ENCODE measurements around the gene GLRX5. TPM values are rescaled to one million over a fixed set of nuclear protein-coding genes. Genes with fewer than 3 reads are reported as not detected.

Gene GLRX5
- total RNA-seq, 1 donor from 2014 or later, result 99.9 TPM

DNA sequence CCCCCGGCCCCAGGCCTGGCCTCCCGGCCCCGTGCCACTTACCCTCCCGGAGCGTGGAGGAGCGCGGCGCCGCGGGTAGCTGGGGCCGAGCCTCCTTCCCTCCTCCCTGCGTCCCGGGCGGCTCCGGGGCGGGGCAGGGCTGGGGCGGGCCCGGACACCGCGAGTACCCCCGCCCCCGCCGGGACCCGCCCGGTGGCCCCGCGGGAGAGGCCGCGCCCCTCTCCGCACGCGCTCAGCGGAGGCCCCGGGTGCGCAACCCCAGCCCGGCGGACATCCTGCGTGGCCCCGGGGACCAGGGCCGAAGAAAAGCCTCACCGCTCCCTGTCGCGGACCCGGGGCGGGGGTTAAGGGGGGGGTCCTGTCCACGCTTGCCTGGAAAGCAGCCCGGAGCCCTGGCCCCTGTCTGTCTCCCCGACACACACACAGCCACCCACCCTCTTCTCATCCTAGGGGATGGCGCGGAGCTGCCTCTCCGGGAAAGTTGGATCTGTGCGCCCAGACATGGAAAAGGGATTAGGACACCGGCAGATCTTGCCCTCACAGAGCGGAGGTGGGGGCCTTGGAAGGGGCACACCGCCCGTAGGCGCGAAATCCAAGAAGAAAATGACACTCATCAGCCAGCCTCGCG lies 18.2 kb upstream of the GLRX5 start, which contains the start of gene SYNE3:
Gene SYNE3 (minus strand): TSS at position 97 of the 628 bp plus-strand sequence. CDS start 40,829 bp downstream, outside the sequence.
- Histone ChIP-seq H3K79me2 (ENCODE audit: low read depth) (no peaks in the 10 kb centered on the region), H3F3A (ENCODE audit: low read depth) (peaks cover 21% of the 10 kb centered on the region), H2AFZ (replicated peaks) (peak within 1 kb of the TSS; percentile 55), H3K4me2 (peak within 1 kb of the TSS; percentile 100), H3K9me3 (ENCODE audit: low read depth) (no peaks in the 10 kb centered on the region), H3K4me3 (peak within 1 kb of the TSS; percentile 59), H3K27me3 (peaks cover 70% of the 10 kb centered on the region), H3K4me1 (peaks cover 21% of the 10 kb centered on the region), H3K27ac (no peak within 1 kb of the TSS), H3K9ac (no peak within 1 kb of the TSS), H3K36me3 (no peaks in the 10 kb centered on the region), H4K20me1 (ENCODE audit: low read depth) (peaks cover 12% of the 10 kb centered on the region)
- Mint-ChIP-seq H3K4me1 (peaks cover 17% of the 10 kb centered on the region), H3K4me3 (peak within 1 kb of the TSS; percentile 82), H3K9me3 (no peaks in the 10 kb centered on the region), H3K36me3 (no peaks in the 10 kb centered on the region), H3K27ac (no peak within 1 kb of the TSS), H3K27me3 (ENCODE audit: insufficient read depth, low read depth) (peaks cover 16% of the 10 kb centered on the region)
- TF ChIP-seq, protein P1, sequence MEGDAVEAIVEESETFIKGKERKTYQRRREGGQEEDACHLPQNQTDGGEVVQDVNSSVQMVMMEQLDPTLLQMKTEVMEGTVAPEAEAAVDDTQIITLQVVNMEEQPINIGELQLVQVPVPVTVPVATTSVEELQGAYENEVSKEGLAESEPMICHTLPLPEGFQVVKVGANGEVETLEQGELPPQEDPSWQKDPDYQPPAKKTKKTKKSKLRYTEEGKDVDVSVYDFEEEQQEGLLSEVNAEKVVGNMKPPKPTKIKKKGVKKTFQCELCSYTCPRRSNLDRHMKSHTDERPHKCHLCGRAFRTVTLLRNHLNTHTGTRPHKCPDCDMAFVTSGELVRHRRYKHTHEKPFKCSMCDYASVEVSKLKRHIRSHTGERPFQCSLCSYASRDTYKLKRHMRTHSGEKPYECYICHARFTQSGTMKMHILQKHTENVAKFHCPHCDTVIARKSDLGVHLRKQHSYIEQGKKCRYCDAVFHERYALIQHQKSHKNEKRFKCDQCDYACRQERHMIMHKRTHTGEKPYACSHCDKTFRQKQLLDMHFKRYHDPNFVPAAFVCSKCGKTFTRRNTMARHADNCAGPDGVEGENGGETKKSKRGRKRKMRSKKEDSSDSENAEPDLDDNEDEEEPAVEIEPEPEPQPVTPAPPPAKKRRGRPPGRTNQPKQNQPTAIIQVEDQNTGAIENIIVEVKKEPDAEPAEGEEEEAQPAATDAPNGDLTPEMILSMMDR (IDR thresholded peaks at IDR 0.05), result no peak
- TF ChIP-seq EZH2 (IDR thresholded peaks at IDR 0.05), result peak; percentile 41
- DNase-seq (ENCODE audit: low spot score), result peak; percentile 66

DNA sequence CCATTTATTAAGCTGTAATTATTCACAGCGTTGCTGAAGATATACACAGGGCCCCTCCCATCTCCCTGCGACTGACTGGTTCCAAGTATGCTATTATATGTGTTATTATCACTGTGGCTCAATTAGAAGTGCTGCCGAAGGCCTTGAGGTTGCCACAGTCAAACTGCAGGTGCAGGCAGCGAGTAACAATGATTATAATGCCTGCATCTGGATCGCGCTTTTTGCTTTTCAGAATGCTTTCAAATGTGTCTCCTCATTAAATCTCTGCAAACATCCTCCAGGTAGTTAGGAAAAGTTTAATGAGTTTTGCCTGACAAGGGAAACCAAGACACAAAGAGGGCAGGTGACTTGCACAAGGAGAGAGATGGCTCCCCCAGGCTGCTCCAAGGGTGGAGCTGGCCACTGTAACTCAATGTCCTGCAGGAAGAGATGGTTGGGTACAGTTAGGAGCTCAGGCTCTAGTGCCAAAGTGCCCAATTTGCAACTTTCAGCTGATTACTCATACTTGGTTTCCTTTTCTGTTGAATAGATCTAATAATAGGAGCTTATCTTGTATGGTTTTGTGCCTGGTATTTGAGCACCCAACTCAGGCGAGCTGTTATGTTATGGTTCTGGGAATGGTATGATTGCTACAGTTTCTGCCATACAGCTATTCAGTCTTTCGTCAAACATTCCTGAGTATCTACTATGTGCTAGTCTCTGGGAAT lies 16.7 kb upstream of the GLRX5 start:
- Mint-ChIP-seq H3K4me3 (no peak overlapping the region), H3K4me1 (peaks cover 17% of the 10 kb centered on the region), H3K36me3 (no peaks in the 10 kb centered on the region), H3K27me3 (ENCODE audit: insufficient read depth, low read depth) (peaks cover 16% of the 10 kb centered on the region), H3K9me3 (no peaks in the 10 kb centered on the region), H3K27ac (no peak overlapping the region)
- peaks cover 12% of the 10 kb centered on the region for H4K20me1 ChIP-seq (ENCODE audit: low read depth)
- no peak overlapping the region for H3K9ac ChIP-seq
- no peak overlapping the region for H3K4me2 ChIP-seq
- no peak overlapping the region for H3K4me3 ChIP-seq
- no peak overlapping the region for H3K27ac ChIP-seq
- no peaks in the 10 kb centered on the region for H3K79me2 ChIP-seq (ENCODE audit: low read depth)
- H3K36me3 ChIP-seq, result no peaks in the 10 kb centered on the region
- H3K4me1 ChIP-seq, result peaks cover 21% of the 10 kb centered on the region
- H2AFZ ChIP-seq (replicated peaks), result no peak overlapping the region
- peaks cover 70% of the 10 kb centered on the region for H3K27me3 ChIP-seq
- DNase-seq (ENCODE audit: low spot score), result no peak
- peaks cover 21% of the 10 kb centered on the region for H3F3A ChIP-seq (ENCODE audit: low read depth)
- TF ChIP-seq, protein P1 (IDR thresholded peaks at IDR 0.05), result no peak
- TF ChIP-seq EZH2phosphoT487 (IDR thresholded peaks at IDR 0.05) (no peak), EZH2 (IDR thresholded peaks at IDR 0.05) (no peak)
- H3K9me3 ChIP-seq (ENCODE audit: low read depth), result no peaks in the 10 kb centered on the region

DNA sequence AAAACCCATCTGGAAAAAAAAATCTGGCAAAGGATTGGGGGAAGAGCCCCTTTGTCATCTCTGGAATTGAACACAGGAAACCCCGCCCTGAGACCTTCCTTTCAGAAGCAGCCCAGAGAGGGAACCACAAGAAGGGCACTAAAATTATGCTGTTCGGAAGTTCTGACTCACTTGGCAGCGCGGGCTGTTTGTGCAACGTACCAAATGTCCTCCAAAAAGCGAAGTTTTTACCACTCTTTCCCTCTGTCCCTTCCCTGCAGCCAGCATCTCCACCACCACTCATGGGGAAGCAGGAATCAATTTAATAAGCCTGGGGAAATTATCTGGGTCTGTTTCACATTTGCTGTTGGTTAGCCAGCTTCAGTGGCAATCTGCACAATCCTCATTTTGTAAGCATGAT lies 15.2 kb upstream of the GLRX5 start:
- Mint-ChIP-seq H3K27me3 (ENCODE audit: insufficient read depth, low read depth) (peaks cover 16% of the 10 kb centered on the region), H3K4me1 (peaks cover 17% of the 10 kb centered on the region), H3K36me3 (no peaks in the 10 kb centered on the region), H3K27ac (no peak overlapping the region), H3K9me3 (no peaks in the 10 kb centered on the region), H3K4me3 (no peak overlapping the region)
- Histone ChIP-seq H2AFZ (replicated peaks) (no peak overlapping the region), H3K27me3 (peaks cover 59% of the 10 kb centered on the region), H3F3A (ENCODE audit: low read depth) (peaks cover 20% of the 10 kb centered on the region), H3K4me3 (no peak overlapping the region), H3K9ac (no peak overlapping the region), H3K4me1 (peaks cover 19% of the 10 kb centered on the region), H3K4me2 (no peak overlapping the region), H3K36me3 (no peaks in the 10 kb centered on the region), H4K20me1 (ENCODE audit: low read depth) (peaks cover 12% of the 10 kb centered on the region), H3K27ac (no peak overlapping the region), H3K79me2 (ENCODE audit: low read depth) (no peaks in the 10 kb centered on the region), H3K9me3 (ENCODE audit: low read depth) (no peaks in the 10 kb centered on the region)
- no peak for DNase-seq (ENCODE audit: low spot score)
- TF ChIP-seq, protein P1 (IDR thresholded peaks at IDR 0.05), result no peak
- TF ChIP-seq EZH2phosphoT487 (IDR thresholded peaks at IDR 0.05), result no peak
- no peak for TF ChIP-seq EZH2 (IDR thresholded peaks at IDR 0.05)

All from neural progenitor cell (in vitro differentiated cells).